Colonic mucosa (tissue), 4 donors: ENCODE data around the gene BPIFB4. TPM values are rescaled to one million over a fixed set of nuclear protein-coding genes. Genes with fewer than 3 reads are reported as not detected.

ENCODE experiments used
- DNase-seq: peaks from one replicate; pipeline ENCODE4 v3.0.0-alpha.2; 2020
- H3K27ac ChIP-seq: fragments of 200-600 bp; one replicate; pipeline ENCODE4 v1.8.0; 2021
- H3K27me3 ChIP-seq: fragments of 200-600 bp; one replicate; pipeline ENCODE4 v1.8.0; 2021
- H3K36me3 ChIP-seq: fragments of 200-600 bp; one replicate; pipeline ENCODE4 v1.8.0; 2021
- H3K4me1 ChIP-seq: fragments of 200-600 bp; one replicate; pipeline ENCODE4 v1.8.0; 2021; ENCODE audit warnings: mild to moderate bottlenecking
- H3K4me3 ChIP-seq: fragments of 200-600 bp; one replicate; pipeline ENCODE4 v1.8.0; 2021
- H3K9ac ChIP-seq, 2 donors: one replicate each; pipeline ENCODE4 v1.7.0; 2013; ENCODE audit warnings: control low read depth in 2 of 2, low read depth in 2 of 2, low read length in 2 of 2
- H3K9me3 ChIP-seq: fragments of 200-600 bp; one replicate; pipeline ENCODE4 v1.8.0; 2021
- intact Hi-C: fragments of 100-400 bp; cut with DNase I; formaldehyde crosslinking; loops from one replicate; pipeline ENCODE4 v1.14.1; 2022
- total RNA-seq, 2 donors: library from RNA; stranded (reverse); fragmentation: NEBNext Ultra II Directional in 1 of 2; extraction: Animal tissue kit (Norgen Biotek cat#: 25700) in 1 of 2; gene quantifications; one replicate each; pipeline ENCODE4 v1.2.1, GENCODE V29; 2021
- TF ChIP-seq, protein P1 (sequence below): fragments of 200-600 bp; IDR thresholded peaks from one replicate; pipeline ENCODE4 v1.8.0; 2022; ENCODE audit warnings: antibody characterized with exemption, mild to moderate bottlenecking
- donor health status: healthy.
- donor health status: DM: no; HTN: no; CAD: no.
- donor health status: DM: no; HTN: no; CAD: no.

Gene BPIFB4
- total RNA-seq, 2 donors from 2014 or later, result not detected

DNA sequence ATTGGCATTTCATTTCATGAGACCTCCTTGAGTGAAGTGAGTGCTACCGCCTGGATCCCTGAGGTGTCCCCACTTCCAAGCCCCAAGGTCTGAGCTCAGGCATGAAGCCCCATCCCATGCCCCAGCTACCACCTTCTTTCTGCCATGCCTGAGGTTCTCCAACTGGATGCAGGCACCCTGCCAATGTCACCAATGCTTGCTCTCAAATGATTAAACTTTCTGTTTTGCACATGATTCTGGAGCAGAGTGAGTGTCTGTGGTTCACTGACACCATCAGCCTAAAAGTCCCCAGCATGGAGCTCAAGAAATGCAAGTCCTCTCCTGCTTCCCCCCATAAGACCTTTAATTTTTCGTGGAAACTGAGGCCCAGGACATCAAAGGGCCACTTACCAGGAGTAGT is 44.8 kb downstream of the BPIFB4 start:
- TF ChIP-seq, protein P1, sequence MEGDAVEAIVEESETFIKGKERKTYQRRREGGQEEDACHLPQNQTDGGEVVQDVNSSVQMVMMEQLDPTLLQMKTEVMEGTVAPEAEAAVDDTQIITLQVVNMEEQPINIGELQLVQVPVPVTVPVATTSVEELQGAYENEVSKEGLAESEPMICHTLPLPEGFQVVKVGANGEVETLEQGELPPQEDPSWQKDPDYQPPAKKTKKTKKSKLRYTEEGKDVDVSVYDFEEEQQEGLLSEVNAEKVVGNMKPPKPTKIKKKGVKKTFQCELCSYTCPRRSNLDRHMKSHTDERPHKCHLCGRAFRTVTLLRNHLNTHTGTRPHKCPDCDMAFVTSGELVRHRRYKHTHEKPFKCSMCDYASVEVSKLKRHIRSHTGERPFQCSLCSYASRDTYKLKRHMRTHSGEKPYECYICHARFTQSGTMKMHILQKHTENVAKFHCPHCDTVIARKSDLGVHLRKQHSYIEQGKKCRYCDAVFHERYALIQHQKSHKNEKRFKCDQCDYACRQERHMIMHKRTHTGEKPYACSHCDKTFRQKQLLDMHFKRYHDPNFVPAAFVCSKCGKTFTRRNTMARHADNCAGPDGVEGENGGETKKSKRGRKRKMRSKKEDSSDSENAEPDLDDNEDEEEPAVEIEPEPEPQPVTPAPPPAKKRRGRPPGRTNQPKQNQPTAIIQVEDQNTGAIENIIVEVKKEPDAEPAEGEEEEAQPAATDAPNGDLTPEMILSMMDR, result no peak
- H3K27ac ChIP-seq, result no peak overlapping the region
- no peak overlapping the region for H3K9ac ChIP-seq
- H3K36me3 ChIP-seq, result no peaks in the 10 kb centered on the region
- no peaks in the 10 kb centered on the region for H3K4me1 ChIP-seq
- H3K4me3 ChIP-seq, result no peak overlapping the region
- H3K27me3 ChIP-seq, result no peaks in the 10 kb centered on the region
- intact Hi-C loops, result no loop called here
- H3K9me3 ChIP-seq, result no peaks in the 10 kb centered on the region
- DNase-seq, result no peak

DNA sequence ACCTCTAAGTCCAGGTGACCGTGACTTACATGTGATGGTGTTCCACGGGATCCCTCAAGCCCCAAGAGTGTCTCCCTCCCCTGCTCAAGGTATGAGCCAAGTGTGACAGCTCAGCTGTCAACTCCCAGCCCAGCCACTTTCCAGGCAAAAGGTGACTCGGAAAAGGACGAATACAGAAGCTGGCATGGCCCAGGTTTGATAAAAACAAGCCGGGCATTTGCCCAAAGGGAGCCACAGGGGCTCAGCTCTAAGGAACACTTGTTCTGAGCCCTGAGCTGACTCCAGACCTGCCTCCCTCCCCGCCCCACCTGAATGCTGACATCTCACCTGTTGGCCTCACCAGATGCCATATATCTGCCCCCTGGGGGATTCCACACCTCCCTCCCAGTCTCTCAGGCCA is 45.6 kb downstream of the BPIFB4 start:
- H3K27me3 ChIP-seq, result no peaks in the 10 kb centered on the region
- no peaks in the 10 kb centered on the region for H3K4me1 ChIP-seq
- no peak overlapping the region for H3K4me3 ChIP-seq
- no peaks in the 10 kb centered on the region for H3K36me3 ChIP-seq
- no peaks in the 10 kb centered on the region for H3K9me3 ChIP-seq
- DNase-seq, result no peak
- intact Hi-C loops, result no loop called here
- no peak overlapping the region for H3K9ac ChIP-seq
- no peak overlapping the region for H3K27ac ChIP-seq
- TF ChIP-seq, protein P1, result no peak

DNA sequence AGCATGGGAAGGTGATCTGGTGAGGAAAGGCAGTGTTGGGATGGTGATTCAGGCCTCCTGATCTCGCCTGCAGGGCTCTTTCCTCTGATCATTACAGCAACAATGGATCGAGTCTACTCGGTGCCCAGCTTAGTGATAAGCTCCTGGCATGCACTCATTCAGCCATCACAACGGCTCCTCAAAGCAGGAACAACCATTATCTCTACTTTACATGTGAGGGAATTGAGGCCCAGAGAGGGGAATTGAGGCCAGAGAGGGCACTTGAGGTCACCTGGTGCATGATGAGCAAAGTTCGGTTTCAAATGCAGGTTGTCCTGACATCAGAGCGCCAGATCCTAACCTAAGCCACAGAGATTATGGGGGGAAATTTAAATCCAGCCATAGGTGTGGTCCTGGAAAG is 46.5 kb downstream of the BPIFB4 start:
- H3K27ac ChIP-seq, result no peak overlapping the region

DNA sequence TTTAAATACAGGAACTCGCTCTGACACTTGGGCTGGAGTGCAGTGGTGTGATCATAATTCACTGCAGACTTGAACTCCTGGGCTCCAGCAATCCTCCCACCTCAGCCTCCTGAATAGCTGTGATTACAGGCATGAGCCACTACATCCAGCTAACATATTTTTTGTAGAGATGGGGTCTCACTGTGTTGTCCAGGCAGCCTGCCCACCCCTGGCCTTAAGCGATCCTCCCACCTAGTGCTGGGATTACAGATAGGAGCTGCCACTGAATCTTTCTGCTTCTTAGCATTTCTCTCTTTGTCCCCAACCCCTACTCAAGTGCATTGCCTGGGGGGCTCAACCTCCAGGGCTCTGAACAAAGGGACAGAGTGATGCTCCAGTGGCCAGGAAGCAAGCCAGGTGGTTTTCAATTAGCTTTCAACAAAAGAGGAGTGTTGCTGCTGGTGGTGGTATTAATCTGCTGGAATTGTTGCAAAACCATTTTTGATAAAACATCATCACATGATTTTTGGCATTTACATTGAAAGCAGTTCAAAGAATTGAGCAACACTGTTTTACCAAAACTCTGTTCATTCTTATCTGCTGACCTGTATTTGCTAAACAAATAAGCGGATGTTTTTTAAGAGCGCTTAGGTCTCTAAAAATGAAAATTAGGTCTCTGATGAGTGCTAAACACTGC is 48.1 kb downstream of the BPIFB4 start:
- Histone ChIP-seq H3K4me1 (no peaks in the 10 kb centered on the region), H3K27me3 (no peaks in the 10 kb centered on the region), H3K27ac (no peak overlapping the region), H3K9ac (no peak overlapping the region), H3K36me3 (no peaks in the 10 kb centered on the region), H3K4me3 (no peak overlapping the region), H3K9me3 (no peaks in the 10 kb centered on the region)
- TF ChIP-seq, protein P1, result no peak
- no peak for DNase-seq
- intact Hi-C loops, result no loop called here

More for the DNA sequence above, 46.5 kb downstream of the BPIFB4 start:
- intact Hi-C loops, result no loop called here
- H3K4me3 ChIP-seq, result no peak overlapping the region
- no peaks in the 10 kb centered on the region for H3K9me3 ChIP-seq
- no peaks in the 10 kb centered on the region for H3K36me3 ChIP-seq
- no peaks in the 10 kb centered on the region for H3K27me3 ChIP-seq
- TF ChIP-seq, protein P1, result no peak
- no peaks in the 10 kb centered on the region for H3K4me1 ChIP-seq
- no peak overlapping the region for H3K9ac ChIP-seq
- DNase-seq, result no peak

DNA sequence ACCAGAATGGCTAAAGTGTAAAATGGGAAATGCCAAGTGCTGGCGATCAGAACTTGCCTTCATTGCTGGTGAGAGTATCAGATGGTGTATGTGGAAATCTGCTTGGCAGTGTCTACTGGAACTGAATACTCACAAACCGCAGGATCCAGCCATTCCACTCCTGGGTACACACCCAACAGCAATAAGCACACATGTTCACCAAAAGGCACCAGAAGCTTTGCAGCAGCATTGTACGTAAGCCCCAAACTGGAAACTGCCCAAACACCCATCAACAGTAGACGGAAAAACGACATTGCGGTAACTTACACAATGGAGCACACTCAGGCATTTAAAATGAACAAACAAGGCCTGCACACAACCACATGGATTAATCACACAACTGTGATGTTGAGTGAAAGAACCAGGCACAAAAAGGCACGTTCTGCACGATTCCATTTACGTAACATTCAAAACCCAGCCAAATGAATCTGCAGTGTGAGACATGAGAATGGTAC is 51.2 kb downstream of the BPIFB4 start:
- intact Hi-C loops, result no loop called here
- no peak for DNase-seq
- Histone ChIP-seq H3K4me1 (no peaks in the 10 kb centered on the region), H3K27ac (no peak overlapping the region), H3K9ac (no peak overlapping the region), H3K27me3 (no peaks in the 10 kb centered on the region), H3K36me3 (no peaks in the 10 kb centered on the region), H3K4me3 (no peak overlapping the region), H3K9me3 (no peaks in the 10 kb centered on the region)
- TF ChIP-seq, protein P1, result no peak
